ENCODE results near the gene CD180.
"Not testable (repeated sequence)": the region's sequence is repeated elsewhere in the genome, so short reads cannot be mapped to it uniquely, and the experiment has no call there.

CD180 gene

DNA sequence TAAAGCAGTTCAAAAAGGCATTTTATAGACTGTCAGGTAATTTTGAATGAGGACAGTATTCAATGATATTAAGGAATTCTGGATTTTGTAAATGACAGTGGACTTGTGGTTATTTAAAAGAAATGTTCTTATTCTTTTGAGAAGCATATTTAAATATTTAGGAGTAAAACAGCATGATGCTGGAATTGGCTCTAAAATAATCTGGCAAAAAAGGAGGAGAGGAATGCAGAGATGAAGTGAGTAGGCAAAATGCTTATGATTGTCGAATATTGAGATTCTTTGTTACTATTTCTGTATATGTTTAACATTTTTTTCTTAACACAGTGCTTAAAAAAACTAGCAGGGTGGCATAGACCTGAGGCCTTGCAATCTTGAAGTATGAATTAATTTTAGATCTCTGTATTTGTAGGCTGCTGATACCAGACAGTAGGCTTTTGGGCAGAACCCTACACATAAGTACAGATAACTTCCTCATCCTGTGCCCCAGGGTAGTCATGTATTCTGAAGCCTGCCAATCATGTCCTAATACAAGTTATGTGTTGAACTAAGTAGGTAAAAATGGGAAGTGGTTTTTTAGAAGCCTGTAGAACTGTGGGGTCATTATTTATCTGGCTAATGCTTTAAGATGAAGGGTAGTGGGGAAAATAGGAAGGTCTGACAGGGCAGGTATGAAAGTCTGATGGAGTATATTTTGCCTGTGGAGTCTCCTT, 9.4 kb downstream of the CD180 start:
- no peak for DNase-seq

DNA sequence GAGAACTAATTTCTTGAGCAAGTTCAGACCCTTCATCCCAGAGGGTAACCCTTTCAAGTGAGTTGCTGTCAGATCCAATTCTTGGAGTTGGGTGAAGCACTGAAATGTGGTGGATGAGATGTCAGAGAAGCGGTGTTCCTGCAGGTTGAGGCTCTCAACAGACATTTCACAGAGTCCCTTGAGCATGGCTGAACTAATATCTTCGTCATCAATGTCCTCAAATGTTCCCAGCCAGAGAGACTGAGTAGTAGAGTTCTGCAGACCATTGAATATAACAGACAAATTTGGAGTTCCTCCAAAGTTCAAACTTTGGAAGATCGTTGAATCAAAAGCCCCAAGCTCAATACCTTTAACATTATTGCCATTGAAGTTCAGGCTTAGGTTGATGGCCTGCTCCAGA, 12.7 kb downstream of the CD180 start:
- DNase-seq = no peak

DNA sequence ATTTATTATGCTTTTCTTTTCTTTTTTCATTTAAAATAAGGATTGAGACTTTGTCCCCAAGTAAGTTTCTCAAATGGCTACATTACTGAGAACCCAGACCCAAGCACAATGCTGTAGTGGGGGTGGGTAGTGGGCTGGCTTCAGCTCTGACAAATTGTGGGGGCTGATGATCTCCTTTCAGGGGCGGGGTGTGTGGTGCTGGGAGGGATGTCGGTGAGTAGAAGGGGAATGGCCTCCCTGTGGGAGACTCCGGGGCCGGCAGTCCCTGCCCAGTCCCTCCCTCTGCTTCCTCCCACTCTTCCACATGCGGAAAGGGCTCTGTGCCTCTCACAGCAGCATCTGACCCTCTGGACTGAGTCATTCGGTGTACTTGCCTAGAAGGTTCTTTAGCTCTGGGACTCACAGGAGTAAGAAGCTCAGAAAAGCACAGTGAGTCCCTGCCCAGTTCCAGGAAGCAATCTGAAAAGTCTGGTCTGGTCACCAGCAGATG, 14.3 kb downstream of the CD180 start:
- DNase-seq = no peak

DNA sequence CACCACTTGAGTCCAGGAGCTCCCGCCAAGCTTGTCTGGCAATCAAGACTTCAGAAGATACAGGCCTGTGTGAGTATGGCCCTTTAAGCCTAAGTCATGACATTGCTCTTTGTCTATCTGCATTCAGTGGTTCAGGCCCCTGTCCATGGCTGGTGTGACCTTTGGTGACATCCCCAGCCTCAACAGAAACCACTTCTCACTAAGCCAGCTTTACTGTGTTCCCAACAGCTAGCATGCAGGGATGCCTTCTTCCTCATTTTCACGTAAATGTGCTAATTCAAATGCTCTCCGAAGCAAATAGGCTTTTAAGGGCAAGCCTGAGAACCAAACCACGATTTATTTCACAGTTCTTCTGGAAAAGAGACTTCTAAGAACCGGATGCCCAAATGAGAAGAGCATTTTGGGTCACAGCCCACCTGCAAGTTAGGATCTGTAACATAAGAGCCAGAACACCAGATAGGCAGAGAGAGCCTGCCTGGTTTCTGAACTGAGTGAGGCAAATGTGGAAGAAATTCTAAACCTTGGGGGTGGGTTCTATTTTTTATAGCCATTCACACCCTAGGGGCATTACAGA, 14.9 kb downstream of the CD180 start:
- DNase-seq = no peak

DNA sequence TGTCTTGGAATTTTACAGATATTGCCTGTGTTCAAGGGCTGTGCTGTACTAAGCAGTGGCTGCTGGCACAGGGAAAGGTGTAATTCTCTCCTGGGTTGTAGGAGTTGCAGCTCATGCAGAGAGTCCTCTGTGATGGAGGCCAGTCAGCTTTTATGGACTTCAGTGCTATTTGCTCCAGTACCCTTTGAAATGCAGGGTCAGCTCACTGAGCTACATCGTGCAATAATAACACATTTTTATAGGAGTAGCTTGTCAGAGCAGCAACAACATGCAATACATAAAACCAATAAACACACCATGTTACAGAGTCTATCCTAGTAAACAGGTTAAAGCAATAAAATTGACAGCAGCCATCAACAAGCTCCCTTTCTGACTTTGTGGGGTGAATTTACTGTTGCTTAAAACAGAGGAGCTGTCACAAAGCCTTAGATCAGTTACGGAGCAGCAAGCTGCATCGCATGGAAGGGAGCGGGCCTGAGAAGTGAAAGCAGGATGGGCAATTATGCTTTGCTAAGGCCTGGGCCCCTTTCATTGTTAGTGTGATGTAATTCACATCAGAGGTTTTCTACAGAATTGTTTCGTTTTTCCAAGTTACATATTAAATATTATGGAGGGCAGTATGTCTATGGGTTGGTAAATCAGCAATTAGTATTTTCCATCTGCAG, 16.8 kb downstream of the CD180 start:
- DNase-seq = no peak

DNA sequence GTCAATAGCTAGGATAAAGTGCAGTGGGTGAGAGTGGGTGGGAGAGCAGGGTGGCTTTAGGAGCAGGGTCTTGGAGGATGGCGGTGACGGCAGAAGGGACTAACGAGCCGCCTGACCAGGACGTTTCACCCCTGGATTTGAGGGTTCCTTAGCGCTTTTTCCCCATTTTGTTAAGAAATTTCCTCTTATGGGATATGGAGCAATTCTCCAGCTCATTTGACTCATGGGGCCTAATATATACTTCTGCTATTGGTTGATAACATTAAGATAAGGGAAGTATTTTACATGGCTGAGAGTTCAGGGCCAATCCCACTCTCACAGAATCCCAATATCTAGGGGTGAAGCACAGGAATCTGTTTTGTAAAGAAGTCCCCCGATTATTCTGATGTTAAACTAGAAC, 17.6 kb downstream of the CD180 start:
- DNase-seq = no peak

DNA sequence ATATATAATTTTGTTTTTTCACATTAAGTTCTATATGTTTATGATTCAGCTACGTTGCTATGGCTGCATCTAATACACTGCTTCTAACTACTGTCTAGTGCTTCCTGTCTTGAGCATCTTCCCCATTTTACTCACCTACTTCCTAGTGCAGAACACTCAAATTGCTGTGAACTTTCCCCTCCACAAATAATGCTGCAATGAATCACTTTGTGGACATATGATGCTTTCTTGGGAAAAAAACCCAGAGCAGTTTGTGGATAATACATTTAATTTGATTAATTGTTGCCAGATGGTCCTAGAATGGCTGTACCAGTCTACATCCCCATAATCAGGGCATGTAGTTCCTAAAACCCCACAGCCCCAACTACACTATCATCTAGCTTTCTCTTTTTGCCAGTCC, 18.5 kb downstream of the CD180 start:
- DNase-seq = no peak

DNA sequence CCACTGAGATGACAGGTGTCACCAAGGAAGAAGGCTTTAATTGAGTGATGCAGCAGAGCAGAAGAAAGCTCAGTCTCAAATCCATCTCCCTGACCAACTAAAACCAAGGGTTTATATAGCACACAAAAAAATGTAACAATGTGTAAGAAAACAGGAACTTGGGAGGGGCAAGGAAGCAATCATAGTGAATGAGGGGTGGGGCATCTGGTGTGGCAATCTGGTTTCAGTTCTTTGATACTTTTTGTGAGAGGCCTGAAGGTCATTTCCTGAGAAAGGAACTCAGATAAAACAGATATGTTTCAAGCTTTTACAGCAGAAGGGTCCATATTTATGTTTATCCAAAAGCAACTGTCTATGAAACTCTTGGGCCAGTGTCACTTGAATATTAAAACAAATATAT, 19.7 kb downstream of the CD180 start:
- no peak for DNase-seq

DNA sequence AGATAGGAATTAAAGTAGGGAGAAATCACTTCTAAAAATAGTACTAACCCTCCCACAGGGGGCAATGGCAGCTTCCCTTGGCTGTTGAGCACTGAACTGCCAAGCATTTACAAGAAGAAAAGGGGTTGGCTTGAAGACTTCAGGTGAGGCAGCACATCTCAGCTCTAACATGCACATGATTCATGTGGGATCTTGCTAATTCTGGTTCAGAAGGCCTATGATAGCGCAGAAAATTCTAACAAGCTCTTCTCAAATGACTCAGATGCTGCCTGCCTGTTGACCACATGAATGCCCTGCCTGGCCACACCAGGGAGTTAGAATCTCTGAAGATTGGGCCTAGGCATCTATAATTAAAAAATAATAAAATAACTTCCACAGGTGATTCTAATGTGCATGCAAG, 22.6 kb downstream of the CD180 start:
- no peak for DNase-seq

DNA sequence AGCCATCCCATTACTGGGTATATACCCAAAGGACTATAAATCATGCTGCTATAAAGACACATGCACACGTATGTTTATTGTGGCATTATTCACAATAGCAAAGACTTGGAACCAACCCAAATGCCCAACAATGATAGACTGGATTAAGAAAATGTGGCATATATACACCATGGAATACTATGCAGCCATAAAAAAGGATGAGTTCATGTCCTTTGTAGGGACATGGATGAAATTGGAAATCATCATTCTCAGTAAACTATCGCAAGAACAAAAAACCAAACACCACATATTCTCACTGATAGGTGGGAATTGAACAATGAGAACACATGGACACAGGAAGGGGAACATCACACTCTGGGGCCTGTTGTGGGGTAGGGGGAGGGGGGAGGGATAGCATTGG, 23.2 kb downstream of the CD180 start:
- not testable (repeated sequence) for DNase-seq

DNA sequence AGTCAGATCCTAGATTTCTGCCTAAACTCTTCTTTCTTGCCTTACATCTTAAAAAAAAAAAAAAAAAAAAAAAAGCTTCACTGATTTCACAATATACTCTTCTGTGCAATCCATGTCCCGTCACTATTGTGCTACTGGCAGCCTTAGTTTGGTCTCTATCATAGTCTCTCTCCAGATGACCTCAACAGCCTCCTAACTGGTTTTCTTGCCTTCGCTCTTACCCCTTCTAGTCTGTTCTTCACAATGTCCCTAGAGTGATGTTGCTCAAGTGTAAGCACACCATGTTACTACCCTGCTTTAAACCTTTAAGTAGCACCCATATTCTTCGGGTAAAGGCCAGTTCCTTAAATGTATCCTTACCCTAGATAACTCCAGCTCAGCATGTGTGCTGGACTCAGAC, 25.8 kb downstream of the CD180 start:
- DNase-seq = no peak

DNA sequence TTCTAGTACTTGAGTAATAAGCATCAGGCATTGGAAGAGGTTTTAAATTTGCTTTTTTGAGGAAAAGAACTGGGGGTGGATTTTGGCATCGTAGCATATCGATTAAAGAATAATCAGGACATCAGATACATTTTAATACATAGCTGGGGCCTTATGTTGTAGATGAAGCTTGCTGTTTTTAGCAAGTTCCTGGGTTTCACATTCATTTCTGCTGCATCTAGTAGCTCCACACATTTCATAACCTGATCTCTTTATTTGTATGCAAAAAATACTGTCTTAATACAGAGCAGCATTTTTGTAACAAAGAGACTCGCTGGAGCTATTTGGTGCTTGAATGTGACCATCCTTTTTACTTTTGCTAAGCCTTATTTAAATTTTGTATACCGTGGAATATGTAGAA, 28.5 kb downstream of the CD180 start:
- no peak for DNase-seq

DNA sequence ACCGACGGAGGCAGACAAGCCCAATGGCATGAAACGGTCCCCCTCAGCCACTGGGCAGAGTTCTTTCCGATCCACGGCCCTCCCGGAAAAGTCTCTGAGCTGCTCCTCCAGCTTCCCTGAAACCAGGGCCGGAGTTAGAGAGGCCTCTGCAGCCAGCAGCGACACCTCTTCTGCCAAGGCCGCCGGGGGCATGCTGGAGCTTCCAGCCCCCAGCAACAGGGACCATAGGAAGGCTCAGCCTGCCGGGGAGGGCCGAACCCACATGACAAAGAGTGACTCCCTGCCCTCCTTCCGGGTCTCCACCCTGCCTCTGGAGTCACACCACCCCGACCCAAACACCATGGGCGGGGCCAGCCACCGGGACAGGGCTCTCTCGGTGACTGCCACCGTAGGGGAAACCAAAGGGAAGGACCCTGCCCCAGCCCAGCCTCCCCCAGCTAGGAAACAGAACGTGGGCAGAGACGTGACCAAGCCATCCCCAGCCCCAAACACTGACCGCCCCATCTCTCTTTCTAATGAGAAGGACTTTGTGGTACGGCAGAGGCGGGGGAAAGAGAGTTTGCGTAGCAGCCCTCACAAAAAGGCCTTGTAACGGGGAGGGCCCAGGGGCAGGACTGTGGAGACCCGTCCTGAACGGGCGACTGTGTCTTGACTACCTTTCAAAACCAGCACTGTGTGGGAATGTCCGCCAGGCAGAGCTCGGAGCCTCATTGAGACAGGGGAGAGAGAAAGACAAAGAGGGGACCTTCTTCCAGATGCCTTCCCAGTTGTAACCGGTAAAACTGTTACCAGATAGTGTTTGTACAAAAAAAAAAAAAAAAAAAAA, 29.9 kb downstream of the CD180 start:
- DNase-seq = peak; percentile 84

DNA sequence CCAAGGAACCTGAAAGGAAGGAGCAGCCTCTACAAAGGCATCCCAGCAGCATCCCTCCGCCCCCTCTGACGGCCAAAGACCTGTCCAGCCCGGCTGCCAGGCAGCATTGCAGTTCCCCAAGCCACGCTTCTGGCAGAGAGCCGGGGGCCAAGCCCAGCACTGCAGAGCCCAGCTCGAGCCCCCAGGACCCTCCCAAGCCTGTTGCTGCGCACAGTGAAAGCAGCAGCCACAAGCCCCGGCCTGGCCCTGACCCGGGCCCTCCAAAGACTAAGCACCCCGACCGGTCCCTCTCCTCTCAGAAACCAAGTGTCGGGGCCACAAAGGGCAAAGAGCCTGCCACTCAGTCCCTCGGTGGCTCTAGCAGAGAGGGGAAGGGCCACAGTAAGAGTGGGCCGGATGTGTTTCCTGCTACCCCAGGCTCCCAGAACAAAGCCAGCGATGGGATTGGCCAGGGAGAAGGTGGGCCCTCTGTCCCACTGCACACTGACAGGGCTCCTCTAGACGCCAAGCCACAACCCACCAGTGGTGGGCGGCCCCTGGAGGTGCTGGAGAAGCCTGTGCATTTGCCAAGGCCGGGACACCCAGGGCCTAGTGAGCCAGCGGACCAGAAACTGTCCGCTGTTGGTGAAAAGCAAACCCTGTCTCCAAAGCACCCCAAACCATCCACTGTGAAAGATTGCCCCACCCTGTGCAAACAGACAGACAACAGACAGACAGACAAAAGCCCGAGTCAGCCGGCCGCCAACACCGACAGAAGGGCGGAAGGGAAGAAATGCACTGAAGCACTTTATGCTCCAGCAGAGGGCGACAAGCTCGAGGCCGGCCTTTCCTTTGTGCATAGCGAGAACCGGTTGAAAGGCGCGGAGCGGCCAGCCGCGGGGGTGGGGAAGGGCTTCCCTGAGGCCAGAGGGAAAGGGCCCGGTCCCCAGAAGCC, 30.8 kb downstream of the CD180 start:
- DNase-seq = peak; percentile 87

DNA sequence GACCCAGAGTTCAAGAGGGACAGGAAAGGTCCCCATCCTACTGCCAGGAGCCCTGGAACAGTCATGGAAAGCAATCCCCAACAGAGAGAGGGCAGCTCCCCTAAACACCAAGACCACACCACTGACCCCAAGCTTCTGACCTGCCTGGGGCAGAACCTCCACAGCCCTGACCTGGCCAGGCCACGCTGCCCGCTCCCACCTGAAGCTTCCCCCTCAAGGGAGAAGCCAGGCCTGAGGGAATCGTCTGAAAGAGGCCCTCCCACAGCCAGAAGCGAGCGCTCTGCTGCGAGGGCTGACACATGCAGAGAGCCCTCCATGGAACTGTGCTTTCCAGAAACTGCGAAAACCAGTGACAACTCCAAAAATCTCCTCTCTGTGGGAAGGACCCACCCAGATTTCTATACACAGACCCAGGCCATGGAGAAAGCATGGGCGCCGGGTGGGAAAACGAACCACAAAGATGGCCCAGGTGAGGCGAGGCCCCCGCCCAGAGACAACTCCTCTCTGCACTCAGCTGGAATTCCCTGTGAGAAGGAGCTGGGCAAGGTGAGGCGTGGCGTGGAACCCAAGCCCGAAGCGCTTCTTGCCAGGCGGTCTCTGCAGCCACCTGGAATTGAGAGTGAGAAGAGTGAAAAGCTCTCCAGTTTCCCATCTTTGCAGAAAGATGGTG, 31.6 kb downstream of the CD180 start:
- DNase-seq = no peak

DNA sequence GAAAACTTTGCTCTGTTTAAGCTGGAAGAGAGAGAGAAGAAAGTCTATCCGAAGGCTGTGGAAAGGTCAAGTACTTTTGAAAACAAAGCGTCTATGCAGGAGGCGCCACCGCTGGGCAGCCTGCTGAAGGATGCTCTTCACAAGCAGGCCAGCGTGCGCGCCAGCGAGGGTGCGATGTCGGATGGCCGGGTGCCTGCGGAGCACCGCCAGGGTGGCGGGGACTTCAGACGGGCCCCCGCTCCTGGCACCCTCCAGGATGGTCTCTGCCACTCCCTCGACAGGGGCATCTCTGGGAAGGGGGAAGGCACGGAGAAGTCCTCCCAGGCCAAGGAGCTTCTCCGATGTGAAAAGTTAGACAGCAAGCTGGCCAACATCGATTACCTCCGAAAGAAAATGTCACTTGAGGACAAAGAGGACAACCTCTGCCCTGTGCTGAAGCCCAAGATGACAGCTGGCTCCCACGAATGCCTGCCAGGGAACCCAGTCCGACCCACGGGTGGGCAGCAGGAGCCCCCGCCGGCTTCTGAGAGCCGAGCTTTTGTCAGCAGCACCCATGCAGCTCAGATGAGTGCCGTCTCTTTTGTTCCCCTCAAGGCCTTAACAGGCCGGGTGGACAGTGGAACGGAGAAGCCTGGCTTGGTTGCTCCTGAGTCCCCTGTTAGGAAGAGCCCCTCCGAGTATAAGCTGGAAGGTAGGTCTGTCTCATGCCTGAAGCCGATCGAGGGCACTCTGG, 32.6 kb downstream of the CD180 start:
- no peak for DNase-seq

DNA sequence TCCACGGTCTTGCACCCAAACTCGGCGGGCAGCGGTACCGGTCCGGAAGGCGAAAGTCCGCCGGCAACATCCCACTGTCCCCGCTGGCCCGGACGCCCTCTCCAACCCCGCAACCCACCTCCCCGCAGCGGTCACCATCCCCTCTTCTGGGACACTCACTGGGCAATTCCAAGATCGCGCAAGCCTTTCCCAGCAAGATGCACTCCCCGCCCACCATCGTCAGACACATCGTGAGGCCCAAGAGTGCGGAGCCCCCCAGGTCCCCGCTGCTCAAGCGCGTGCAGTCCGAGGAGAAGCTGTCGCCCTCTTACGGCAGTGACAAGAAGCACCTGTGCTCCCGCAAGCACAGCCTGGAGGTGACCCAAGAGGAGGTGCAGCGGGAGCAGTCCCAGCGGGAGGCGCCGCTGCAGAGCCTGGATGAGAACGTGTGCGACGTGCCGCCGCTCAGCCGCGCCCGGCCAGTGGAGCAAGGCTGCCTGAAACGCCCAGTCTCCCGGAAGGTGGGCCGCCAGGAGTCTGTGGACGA, 33.3 kb downstream of the CD180 start:
- no peak for DNase-seq

DNA sequence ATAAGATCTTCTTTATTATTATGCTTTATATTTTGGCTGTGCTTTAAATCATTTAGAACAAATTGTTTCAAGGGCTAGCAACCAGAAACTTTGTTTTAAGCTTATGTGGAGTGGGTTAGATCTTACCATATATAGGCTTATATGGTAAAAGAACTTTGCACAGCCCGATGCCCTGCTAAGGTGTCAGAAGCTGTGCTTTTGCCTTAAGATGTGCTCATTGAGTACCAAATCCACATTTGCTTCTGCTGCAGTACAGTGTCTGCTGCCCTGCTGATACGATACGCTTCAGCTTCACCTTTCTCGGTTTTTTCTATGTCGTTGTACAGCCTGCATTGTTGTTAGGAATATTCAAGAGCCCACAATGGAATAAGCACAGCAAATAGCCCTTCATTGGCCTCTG, 34.8 kb downstream of the CD180 start:
- DNase-seq = no peak

DNA sequence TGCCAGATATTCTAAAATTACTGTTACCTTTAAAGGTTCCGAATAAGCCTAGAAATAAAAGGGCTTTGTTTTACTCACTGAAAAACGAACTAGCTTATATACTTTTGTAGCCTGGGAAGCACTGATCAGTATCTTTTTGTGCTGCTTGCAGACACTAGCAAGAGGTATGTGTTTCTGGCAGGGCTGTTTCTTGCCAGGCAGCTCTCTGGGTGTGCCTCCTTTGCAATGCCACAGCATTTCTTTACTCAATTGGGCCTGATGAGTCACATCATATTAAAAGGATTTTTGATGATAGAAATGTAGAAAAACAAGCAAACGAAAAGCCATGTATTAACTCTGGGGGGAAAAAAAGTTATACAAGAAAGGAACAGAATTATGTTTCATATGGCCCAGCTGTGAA, 35.6 kb downstream of the CD180 start:
- peak; percentile 68 for DNase-seq

DNA sequence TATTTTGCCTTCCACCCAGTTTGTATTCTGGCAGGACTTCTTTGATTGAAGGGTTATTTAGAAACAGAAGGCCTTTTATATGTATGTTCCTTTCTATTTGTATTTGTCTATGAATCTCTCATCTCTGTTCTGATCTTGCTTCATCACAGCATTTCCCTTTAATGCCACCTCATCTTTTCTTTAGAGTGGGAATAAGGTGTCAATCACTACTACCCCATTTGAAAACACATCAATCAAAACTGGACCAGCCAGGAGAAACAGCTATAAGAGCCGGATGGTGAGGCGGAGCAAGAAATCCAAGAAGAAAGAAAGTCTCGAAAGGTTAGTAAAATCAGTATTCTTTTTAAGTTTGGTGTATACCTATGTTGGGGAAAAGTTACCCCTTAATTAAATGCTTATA, 36.3 kb downstream of the CD180 start:
- no peak for DNase-seq
